Fibroblast of lung (primary cell): ENCODE measurements around the gene TRIP12. TPM values are rescaled to one million over a fixed set of nuclear protein-coding genes. Genes with fewer than 3 reads are reported as not detected.

Source experiments
- DNase-seq, 2 donors: peaks; one replicate each; pipeline versions ENCODE4 v3.0.0 to v3.0.0-alpha.2; 2010; ENCODE audit warnings: low read depth in 2 of 2
- H2AFZ ChIP-seq: 2 replicates; pipeline ENCODE4 v1.5.1; 2012; ENCODE audit warnings: low read length, control low read depth, inconsistent platforms
- H3K27ac ChIP-seq: 2 replicates; pipeline ENCODE4 v1.5.1; 2011; ENCODE audit warnings: low read length, control low read depth; ENCODE audit not compliant: insufficient read depth
- H3K27me3 ChIP-seq: 2 replicates; pipeline ENCODE4 v1.5.1; 2011; ENCODE audit warnings: mild to moderate bottlenecking, low read length; ENCODE audit not compliant: control insufficient read depth, insufficient read depth
- H3K36me3 ChIP-seq: 2 replicates; pipeline ENCODE4 v1.5.1; 2011; ENCODE audit warnings: low read length; ENCODE audit not compliant: control insufficient read depth, insufficient read depth
- H3K4me1 ChIP-seq: 2 replicates; pipeline ENCODE4 v1.5.1; 2011; ENCODE audit warnings: low read length; ENCODE audit not compliant: control insufficient read depth, insufficient read depth; ENCODE audit errors: extremely low read depth
- H3K4me2 ChIP-seq: 2 replicates; pipeline ENCODE4 v1.5.1; 2011; ENCODE audit warnings: low read length, control low read depth; ENCODE audit not compliant: insufficient read depth; ENCODE audit errors: extremely low read depth
- H3K4me3 ChIP-seq, 4 experiments: fragments of 200-600 bp in 1 of 4; sonication (generic) in 1 of 4; replicated peaks in 1 of 4; 2 replicates each; pipeline ENCODE4 v1.5.1; 2011 to 2016; ENCODE audit warnings: low read length in 4 of 4, low read depth in 3 of 4, mild to moderate bottlenecking in 3 of 4, control low read depth in 2 of 4, inconsistent platforms in 1 of 4, mixed read lengths in 1 of 4; ENCODE audit not compliant: insufficient read depth in 1 of 4; ENCODE audit errors: control extremely low read depth in 1 of 4
- H3K79me2 ChIP-seq: 2 replicates; pipeline ENCODE4 v1.5.1; 2012; ENCODE audit warnings: mild to moderate bottlenecking, low read length, inconsistent platforms; ENCODE audit not compliant: control insufficient read depth, insufficient read depth
- H3K9ac ChIP-seq: 2 replicates; pipeline ENCODE4 v1.5.1; 2011; ENCODE audit warnings: mild to moderate bottlenecking, low read length, control low read depth; ENCODE audit not compliant: insufficient read depth
- H3K9me3 ChIP-seq: 2 replicates; pipeline ENCODE4 v1.5.1; 2012; ENCODE audit warnings: low read depth, low read length; ENCODE audit not compliant: control insufficient read depth, insufficient read depth
- H4K20me1 ChIP-seq: 2 replicates; pipeline ENCODE4 v1.5.1; 2011; ENCODE audit warnings: low read length; ENCODE audit not compliant: control insufficient read depth, insufficient read depth; ENCODE audit errors: extremely low read depth
- CTCF ChIP-seq, 2 donors: IDR thresholded peaks in 1 of 2; conservative IDR thresholded peaks in 1 of 2; 1 replicate in 1 of 2; 2 replicates in 1 of 2; pipeline ENCODE4 v1.5.1; 2011 to 2012; ENCODE audit warnings: low read length in 2 of 2, control low read depth in 1 of 2, inconsistent platforms in 1 of 2, low read depth in 1 of 2, mild to moderate bottlenecking in 1 of 2
- EZH2 ChIP-seq: IDR thresholded peaks from 2 replicates; pipeline ENCODE4 v1.5.1; 2012; ENCODE audit warnings: low read length, control low read depth, mild to moderate bottlenecking; ENCODE audit errors: missing control alignments
- polyA plus RNA-seq, 2 donors: library from polyadenylated mRNA; depleted of rRNA in 1 of 2; stranded (reverse) in 1 of 2; unstranded in 1 of 2; fragments of >200 nt; gene quantifications; 2 replicates each; pipeline ENCODE4 v1.2.1, GENCODE V29; 2011 to 2012; ENCODE audit warnings: missing spikeins in 1 of 2
- total RNA-seq: library from RNA; depleted of rRNA; stranded (reverse); fragments of >200 nt; gene quantifications from 2 replicates; pipeline ENCODE4 v1.2.1, GENCODE V29; 2014

TRIP12 gene
- total and polyA plus RNA-seq, 2 donors (not counting 1 experiment from before 2014, with no cell fraction given) = 122 to 277 TPM

- Histone ChIP-seq H3K9me3 (no peaks in the 10 kb centered on the region), H3K79me2 (no peaks in the 10 kb centered on the region), H3K4me1 (no peaks in the 10 kb centered on the region), H2AFZ (no peak overlapping the region), H3K4me2 (no peak overlapping the region), H3K4me3 (no peak overlapping the region), H3K27ac (no peak overlapping the region), H3K36me3 (peaks cover 2% of the 10 kb centered on the region), H3K27me3 (no peaks in the 10 kb centered on the region), H3K9ac (no peak overlapping the region), H4K20me1 (no peaks in the 10 kb centered on the region)
- no peak for DNase-seq
- TF ChIP-seq CTCF (conservative IDR thresholded peaks at IDR 0.05 in 1 of 2, IDR thresholded peaks at IDR 0.05 in 1 of 2; ENCODE audit: low read depth in 1 of 2, low read length in 2 of 2) (no peak), EZH2 (no peak)
Measured at GRCh38 chr2:229818230-229818629, 103.6 kb downstream of the TRIP12 start.

- Histone ChIP-seq H3K36me3 (peaks cover 2% of the 10 kb centered on the region), H4K20me1 (no peaks in the 10 kb centered on the region), H3K4me3 (no peak overlapping the region), H3K4me1 (no peaks in the 10 kb centered on the region), H3K27me3 (no peaks in the 10 kb centered on the region), H3K27ac (no peak overlapping the region), H3K79me2 (no peaks in the 10 kb centered on the region), H3K4me2 (no peak overlapping the region), H2AFZ (no peak overlapping the region), H3K9me3 (no peaks in the 10 kb centered on the region), H3K9ac (no peak overlapping the region)
- no peak for TF ChIP-seq EZH2
- TF ChIP-seq CTCF (conservative IDR thresholded peaks at IDR 0.05 in 1 of 2, IDR thresholded peaks at IDR 0.05 in 1 of 2; ENCODE audit: low read depth in 1 of 2, low read length in 2 of 2) = no peak
- peak in 1 of 2 donors; percentile 64 for DNase-seq
Measured at GRCh38 chr2:229815858-229816257, 106.0 kb downstream of the TRIP12 start.

GRCh38 chr2:229815342-229815741, 106.5 kb downstream of the TRIP12 start:
- H3K27me3 ChIP-seq = no peaks in the 10 kb centered on the region
- no peak overlapping the region for H3K27ac ChIP-seq
- H3K79me2 ChIP-seq = no peaks in the 10 kb centered on the region
- H3K36me3 ChIP-seq = peaks cover 2% of the 10 kb centered on the region
- no peaks in the 10 kb centered on the region for H4K20me1 ChIP-seq
- no peak for TF ChIP-seq EZH2
- no peak for TF ChIP-seq CTCF (conservative IDR thresholded peaks at IDR 0.05 in 1 of 2, IDR thresholded peaks at IDR 0.05 in 1 of 2; ENCODE audit: low read depth in 1 of 2, low read length in 2 of 2)
- no peak overlapping the region for H3K9ac ChIP-seq
- no peaks in the 10 kb centered on the region for H3K9me3 ChIP-seq
- no peak overlapping the region for H2AFZ ChIP-seq
- H3K4me3 ChIP-seq = no peak overlapping the region
- no peak overlapping the region for H3K4me2 ChIP-seq
- peak in 1 of 2 donors; percentile 54 for DNase-seq
- no peaks in the 10 kb centered on the region for H3K4me1 ChIP-seq
